ENCODE data around the gene ST6GALNAC4.

The ST6GALNAC4 gene

DNA sequence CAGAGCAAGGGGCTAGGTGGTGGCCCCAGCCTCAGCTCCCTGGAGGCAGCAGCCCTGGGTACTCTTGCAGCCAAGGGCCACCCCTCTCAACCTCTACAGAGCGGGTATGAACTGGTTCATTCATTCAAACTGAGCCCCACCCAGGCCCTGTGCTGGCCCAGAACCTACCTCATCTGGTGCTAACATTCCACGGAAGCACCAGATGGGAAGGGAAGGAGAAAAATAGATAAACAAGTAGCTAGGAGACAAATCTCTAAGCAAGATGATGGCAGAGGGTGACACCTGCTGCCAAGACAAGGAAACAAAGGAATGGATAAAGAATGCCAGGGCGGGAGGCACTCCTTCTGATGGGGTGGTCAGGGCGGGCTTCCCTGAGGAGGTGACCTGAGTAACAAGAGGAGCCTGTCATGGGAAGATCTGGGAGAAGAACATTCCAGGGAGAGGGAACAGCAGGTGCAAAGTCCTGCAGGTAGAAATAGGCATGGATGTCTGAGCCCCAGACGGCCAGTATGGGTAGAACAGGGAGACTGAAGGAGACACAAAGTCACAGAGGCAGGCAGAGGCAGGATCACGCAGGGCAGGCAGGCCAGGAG is 6.1 kb downstream of the ST6GALNAC4 start:
- DNase-seq, result no peak

DNA sequence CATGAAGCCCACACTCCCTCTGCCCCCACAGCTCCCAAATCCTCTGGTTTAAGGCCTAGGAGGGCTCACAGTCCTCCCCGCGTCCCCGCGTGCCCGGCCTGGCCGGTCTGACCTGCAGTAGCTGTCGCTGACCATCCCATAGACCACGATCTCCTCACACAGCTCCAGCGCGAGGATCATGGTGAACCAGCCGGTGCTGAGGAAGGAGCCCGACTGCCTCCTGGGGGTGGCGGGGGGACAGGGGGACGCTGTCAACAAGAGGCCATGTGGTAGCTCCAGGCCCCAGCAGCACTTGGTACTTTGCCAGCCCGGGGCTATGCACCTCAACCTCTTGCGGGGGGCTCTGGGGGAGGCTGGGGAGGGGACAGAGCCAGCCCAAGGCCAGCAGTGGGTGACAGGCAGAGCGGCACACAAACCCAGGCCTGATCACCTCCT is 7.0 kb downstream of the ST6GALNAC4 start:
- DNase-seq, result no peak

DNA sequence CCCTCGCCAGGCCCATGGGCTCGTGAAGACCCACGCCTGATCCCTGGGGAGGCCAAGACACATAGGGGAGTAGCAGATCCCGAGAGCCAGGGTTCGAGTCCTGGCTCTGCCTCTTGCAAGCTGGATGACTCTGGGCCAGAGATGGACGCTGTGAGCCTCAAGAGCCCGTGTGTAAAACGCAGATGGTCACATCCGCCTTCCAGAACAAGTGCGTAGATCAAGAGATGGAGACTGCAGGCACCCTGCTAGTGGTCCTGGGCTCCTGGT is 8.2 kb downstream of the ST6GALNAC4 start:
- DNase-seq, result no peak

DNA sequence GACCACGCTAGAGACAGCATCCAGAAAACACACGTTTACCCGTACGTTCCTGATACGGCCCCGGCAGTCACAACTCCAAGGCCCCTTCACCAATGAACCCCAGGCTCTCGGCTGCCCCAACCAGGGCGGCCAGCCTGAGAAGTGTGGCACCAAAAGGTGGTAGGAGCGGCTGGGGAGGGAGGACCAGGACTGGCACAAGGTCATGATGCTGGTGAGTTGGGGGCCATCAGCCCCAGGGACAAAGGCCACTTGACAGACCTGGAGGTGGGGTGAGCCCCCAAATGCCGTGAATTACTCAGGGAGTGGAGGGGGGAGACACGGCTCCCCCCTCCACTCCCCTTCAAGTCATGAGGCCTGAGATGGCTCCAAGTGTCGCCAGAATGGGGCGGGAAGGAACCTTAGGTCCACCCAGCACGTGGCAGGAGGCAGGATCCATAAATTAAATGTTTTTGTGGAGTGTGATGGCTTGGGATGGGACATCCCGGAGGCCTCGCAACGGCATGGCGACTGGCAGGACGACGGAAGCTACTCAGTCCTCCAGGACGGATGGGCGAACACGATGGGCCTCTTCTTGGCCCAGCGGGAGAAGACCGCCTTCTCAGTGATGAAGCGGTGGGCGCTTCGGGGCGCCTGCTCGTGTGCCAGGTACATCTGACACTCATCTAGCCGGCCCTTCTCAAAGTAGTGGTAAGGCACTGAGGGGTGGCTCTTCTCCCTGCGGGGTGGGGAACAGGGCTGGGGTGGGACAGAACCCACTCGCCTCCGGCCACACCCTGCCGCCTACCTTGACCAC is 8.8 kb downstream of the ST6GALNAC4 start:
- no peak for DNase-seq

DNA sequence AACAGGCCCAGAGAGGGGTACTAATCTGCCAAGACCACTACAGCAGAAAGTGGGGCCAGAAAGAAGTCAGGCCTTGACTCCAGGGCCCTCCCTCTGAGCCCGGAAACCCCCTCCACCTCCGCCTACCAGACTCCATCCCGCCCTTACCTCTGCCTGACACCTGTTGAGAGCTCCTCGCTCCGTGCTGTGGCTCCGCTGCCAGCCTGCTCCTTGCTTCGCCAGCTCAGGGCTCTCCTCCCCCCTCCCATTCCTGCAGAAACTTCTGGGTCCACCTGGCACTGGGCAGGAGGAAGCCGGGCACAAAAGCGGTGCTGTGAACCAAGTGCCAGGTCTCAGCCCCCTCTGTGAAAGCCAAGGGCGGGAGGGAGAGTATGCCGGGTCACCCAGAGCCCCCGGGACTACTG is 11.1 kb downstream of the ST6GALNAC4 start:
- peak; percentile 64 for DNase-seq

DNA sequence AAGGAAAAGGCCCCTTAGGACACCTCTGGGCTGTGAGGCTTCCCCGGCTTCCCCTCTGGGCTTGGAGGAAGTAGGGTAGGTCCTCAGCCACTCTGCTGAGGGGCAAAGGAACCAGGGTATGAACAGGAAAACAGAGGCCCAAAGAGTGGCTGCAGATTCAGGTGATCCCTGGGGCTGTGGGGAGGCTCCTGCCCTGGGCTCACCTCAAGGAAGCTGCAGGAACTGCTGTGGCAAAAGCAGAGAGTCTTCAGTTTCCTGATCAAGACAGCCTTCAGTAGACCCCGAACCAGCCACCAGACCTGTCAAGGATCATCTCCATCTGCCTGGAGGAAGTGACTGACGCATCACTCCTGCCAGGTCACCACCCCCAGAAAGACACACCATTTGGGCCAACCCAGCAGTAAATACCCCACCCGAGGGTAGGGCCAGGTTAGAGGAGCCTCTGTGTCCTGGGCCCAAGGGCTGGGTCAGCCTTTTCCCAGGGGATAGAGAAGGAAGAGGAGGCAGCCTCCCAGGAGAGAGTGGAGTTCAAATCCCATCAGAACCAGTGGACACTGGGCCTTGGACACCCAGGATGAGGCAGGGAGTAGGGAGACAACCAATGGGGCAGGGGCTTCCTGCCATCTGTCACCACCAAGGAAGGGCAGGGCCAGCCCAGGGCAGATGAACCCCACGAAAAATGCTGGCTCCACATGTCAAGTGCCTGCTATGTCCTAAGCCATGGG is 11.7 kb downstream of the ST6GALNAC4 start:
- DNase-seq, result peak; percentile 46

DNA sequence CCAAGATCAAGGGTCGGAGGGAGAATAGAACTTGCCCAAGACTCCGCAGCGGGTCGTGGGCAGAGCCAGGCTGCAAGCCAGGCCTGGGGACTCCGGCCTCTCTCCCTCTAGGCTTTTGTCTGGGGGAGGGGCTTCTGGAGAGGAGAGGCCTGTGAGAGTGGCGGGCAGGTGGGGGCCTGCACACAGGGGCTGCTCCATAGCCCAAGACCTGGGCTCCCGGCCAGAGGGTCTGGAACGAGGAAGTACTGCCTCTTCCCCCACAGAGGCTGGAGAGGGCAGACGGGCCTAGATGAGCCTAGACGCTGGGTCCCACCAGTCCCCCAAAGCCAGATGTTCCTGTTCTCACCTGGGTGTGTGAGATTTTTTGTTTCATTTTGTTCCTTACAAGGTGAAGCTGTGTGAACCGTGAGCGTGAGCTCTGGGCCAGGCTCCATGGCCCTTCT is 12.3 kb downstream of the ST6GALNAC4 start:
- no peak for DNase-seq

DNA sequence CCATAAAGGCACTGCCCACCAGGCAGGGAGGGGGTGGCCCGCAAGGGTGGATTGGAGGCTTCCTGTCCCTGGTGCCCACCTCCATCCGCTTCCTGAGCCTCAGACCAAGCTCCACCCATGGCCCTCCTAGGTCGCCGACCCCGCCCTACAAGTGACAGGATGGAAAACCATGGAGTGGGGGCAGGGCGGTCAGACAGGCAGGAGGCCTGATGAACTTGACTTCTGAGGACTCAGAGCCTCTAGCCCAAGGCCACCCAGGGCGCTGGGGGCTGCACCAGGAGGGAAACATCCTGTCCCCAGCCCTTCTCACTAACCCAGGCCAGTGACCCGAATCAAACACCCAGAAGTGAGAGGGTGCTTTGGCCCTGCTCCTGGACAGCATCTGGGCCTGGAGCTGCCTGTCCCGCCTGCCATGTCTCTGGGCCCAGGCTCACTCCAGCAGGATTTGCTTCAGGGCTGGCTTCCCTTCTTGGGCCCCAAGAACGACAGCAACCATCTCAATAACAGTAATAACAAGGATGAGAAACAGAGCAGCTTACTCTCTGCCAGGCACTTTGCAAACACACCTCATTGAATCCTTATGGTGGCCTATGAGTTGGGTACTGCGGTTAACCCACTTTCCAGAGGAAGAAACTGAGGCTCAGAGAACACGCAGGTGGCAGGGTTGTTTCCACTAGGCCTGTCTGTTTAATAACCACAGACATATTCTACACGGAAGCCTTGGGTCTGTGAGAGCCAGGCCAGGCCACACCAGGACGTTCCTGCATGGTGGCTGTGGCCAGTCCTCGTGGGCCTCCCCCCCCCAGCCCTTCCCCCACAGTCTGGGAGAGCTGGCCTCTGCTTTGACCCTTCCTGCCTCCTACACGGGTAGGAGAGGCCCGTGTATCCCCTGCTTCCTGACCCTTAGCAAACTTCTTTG is 13.0 kb downstream of the ST6GALNAC4 start:
- peak; percentile 68 for DNase-seq

DNA sequence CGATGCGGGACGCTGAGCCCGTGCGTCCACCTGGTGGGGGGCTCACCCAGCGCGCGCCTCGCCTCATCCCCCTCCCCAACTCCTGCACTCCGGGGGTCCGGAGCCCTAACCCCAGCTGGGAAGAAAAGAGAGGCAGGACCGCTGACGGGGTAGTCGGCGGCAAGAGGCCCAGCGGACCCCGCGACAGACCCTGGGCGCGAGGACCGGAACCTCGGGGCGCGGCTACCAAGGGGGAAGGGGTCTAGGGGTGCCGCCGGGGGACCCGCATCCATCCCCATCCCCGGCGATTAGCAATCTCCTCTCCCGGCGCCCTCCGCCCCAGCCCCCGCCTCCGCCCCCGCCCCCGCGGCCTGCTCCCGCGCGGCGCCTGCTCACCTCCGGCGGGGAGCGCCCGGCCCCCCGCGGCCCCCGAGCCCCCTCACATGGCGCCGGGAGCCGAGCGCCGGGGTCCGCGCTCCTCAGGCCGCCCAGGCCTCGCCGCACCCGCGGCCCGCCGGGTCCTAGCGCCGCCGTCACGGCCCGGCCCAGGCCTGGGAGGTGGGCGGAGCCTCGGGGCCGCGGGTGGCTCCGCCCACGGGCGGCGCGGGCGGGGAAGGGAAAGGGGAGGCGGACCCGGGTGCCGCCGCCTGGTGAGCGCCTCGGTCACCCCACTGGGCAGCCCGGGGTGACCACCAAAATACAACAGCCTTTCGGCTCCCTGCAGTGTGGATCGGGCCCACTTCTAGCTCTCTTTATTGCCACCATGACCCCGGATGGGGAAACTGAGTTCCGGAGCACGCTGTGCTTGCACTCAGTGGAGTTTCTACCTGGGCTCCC is 17.5 kb downstream of the ST6GALNAC4 start, which contains the start of gene ST6GALNAC6:
Gene ST6GALNAC6 (minus strand): TSS at position 476 of the 816 bp plus-strand sequence. CDS start 1,622 bp downstream, outside the sequence.
- peak; percentile 80 for DNase-seq

DNA sequence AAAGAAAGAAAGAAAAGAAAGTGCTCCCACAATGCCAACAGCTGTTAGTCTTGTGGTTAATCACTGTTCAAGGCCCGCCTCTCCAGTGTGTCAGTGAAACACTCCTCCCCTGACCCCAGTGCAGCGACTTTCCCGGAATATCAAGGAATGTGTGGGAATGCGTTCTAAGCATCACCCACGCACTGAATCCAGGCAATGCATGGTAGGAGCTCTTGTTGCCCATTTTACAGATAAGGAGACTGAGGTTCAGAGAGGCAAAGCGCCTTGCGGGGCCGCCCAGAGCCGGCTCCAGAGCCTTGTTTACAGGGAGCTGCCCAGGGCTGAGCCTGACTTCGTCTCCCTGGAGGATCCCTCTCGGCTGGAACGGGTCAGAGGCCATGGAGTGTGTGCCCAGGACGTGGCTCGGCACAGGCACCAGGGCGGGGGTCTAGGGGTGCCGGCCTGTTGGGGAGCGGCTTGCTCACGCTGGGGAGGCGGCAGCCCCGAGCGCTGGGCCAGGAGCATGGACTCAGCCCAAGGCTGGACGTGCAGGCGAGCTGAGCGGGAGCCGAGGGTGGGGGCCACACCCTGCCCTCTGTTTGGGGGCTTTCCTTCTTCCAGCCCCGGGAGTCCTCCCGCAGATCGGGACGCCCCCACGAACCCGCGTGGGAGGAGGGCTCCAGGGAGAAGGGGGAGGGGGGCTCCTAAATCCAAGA is 18.3 kb downstream of the ST6GALNAC4 start:
- peak; percentile 22 for DNase-seq

DNA sequence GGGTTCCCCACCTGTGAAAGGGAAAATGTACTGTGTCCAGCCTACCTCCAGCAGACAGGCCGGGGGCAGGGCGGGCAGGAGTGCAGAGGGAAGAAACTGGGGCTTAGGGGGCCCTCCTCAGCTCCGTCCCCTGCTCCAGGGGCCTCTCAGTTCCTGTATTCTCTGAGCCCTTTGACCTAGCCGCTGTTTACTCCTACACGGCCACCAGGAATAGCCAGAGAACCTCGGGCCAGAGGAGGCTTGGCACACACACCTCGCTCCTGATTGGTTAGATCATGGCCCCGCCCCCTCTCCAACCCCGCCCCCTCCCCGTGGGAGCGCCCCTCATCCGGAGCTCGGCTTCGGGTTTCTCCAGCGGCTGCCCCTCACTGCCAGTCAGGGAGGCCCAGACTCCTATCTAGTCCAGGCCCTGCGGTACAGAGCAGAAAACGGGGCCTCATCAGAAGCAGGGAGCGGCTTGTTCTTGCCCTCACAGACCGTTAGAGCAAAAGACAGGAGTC is 19.6 kb downstream of the ST6GALNAC4 start:
- DNase-seq, result peak; percentile 42

DNA sequence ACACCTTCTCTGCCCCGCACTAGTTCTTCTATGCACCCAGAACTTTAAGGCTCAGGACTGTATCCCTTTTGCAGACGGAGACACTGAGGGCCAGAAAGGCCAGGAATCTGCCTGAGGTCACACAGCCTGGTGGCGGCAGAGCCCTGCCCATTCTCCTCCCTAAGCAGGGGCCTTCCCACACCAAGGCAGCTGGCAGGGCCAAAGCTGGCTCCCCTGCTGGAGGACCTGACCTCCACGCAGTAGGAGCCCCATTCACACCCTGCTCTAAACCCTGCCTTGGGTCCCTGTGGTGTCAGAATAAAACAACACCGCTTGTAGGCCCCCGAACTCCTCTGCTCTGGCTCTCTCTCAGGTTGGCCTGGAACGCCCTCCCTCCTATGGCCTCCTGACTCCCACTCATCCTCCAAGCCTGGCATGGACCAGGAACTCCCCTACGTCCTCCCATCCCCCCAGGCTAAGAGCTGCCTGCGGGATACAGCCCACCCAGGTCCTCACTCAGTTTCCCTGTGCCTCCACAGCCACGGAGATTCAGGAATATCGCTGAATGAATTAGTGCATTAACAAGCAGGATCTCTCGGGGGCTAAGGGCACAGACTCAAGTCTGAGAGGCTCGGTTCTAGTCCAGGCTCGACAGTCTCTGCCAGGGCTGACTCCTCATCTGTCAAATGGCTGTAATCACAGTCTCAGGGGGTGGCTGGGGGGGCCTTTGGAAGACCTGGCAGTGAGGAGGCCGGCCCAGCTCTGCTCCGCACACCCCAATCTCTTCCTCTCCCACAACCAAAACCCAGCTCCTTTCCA is 20.2 kb downstream of the ST6GALNAC4 start:
- no peak for DNase-seq

DNA sequence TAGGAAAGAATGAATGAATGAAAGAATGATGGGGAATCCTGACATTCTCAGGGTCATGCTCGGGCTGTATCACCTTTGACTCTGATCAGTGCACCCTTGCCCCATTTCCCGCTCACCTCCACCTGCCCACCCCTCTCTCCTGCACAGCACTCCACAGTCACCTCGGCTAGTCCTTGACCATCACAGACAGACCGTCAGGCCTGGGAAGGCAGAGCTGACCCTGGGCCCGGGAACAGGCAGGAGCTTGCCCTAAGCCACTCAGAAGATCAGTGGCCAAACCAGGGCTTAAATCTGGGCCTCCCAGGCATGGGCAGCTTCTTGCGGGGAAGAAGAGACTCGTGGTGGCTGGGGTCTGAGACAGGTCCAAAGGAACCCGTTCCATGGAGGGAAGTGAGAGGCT is 21.0 kb downstream of the ST6GALNAC4 start:
- DNase-seq, result no peak

DNA sequence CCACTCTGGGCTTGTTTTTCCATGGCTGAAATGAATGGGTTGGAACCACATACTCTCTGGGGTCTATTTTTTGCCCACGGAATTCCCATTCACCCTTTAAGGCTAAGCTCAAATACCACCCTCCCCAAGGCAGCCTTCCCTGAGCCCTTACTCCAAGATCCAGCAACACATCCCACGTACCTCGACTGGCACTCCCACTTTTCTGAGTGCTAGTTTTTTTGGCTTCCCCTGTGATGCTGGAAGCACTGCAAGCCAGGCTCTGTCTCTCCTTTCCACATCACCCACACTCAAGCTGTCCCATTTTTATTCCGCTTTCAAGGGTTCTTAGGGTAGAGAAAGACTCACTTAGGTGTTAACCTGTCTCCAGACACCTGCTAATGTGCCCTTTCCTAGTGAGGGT is 23.4 kb downstream of the ST6GALNAC4 start:
- no peak for DNase-seq

DNA sequence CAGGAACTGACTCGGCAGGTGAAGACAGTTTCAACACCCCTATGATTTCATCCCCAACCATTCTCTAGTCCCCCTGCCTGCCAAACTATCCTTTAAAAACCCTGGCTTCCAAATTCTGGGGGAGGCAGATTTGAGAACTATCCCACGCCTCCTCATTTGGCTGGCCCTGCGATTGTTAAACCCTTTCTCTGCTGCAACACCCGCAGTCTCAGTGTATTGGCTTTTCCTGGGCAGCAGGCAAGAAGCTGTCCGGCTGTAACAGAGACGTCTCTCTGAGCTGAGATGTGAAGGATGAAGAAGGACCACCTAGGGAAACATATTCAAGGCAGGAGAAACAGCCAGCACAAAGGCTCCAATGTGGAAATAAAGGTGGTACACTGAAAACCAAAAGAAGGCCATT is 24.0 kb downstream of the ST6GALNAC4 start:
- DNase-seq, result no peak

DNA sequence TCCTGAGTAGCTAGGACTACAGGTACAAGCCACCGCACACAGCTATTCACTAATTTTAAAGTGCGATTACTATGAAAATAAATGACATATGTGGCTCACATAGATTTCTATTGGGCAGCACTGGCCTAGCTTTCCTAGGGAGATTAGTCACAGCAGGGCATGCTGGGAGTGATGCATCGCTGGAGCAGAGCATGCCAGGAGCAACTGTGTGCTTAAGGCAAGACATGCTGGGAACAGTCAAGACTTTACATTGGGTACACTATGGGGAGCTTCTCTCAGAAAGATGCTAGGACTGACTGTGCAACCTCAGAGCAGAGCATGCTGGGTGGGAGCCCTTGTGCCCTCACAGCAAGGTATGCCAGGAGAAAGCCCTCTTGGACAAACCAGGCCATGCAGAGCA is 26.8 kb downstream of the ST6GALNAC4 start:
- no peak for DNase-seq

DNA sequence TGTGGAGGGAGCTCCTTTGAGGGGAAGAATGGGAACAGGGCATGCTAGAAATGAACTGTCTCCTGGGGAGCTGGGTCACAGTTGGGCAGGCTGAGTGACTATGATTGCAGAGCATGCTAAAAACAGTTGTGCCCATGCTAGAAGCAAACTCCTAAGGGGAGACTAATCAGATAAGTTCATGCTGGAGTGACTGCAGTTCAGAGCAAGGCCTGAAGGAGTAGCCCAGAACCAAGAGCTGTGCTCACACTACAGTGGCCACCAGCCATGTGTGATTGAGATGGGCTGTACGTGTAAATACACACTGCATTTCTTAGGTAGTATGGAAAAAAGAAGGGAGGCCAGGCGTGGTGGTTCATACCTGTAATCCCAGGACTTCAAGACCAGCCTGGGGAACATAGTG is 29.0 kb downstream of the ST6GALNAC4 start:
- no peak for DNase-seq

DNA sequence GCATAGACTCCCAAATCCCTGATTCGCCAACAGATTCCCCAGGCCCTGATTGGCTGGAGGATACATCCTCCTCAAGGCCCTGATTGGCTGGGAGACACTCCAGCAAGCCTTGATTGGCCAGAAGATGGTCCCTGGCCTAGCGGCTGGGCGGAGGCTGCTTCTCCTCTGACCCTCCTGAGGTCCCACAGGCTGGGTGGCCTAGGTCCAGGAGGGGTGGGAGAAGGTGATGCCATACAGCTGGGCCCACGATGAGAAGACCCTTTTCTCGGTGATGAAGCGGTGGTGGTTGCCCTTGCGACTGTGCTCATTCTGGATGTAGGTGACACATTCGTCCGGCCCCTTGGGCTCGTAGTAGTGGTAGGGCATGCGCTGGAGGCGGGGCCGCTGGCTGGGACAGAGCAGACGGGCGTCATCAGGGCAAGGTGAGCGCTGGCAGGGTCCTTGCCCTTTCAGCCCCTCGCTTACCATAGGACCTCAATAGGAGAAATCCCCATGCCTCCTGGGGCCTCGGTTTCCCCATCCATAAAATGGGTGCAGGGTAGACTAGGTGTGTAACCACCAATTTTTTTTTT is 30.4 kb downstream of the ST6GALNAC4 start:
- DNase-seq, result no peak

DNA sequence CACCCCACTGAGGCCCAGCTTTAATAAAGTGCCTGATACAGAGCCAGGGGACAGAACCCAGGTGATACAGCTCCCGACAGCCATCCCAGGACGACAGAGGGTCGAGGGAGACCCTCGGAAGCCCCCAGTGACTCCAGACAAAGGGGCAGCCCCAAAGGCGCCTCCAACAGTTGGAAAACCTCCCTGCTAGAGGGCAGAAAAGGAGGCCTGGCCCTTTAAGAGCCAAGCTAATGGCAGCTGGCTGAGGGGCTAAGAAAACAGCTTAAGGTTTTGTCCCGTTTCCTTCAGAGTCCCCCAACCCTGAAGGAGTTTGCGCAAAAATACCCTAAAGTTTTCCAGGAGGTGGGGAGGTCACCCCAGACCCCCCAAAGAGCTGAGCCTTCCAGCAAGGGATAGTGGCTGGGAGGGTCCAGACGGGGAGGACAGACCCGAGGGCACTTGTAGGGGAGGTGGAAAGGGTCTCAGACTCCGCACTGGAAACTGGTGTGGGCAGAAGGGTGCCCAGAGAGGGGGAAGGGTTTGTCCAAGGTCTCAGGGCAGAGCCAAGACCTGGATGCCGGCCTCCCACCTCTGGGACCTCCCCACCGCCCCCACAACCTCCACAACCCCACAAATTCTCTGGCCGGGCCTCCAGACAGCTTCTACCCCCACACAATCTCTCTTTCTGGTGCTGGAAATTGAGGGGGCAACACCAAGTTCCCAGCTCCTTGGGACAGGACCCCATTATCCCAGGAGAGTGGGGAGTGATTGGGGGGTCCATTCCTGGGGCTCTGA is 31.1 kb downstream of the ST6GALNAC4 start:
- DNase-seq, result no peak
